SK-N-SH (cell line): Measurements from ENCODE around the gene JAKMIP1.

Experiments used
- CTCF ChIP-seq: fragments of 200-600 bp; sonication (generic); IDR thresholded peaks from 2 replicates; pipeline ENCODE4 v1.6.1; 2017; ENCODE audit warnings: antibody characterized with exemption, mild to moderate bottlenecking, moderate library complexity
- EZH2phosphoT487 ChIP-seq: fragments of 200-600 bp; sonication (generic); IDR thresholded peaks from 2 replicates; pipeline ENCODE4 v1.6.1; 2017; ENCODE audit warnings: low read depth, mixed run types, mild to moderate bottlenecking, antibody characterized with exemption, moderate library complexity, borderline replicate concordance
- GATA2 ChIP-seq: sonication (generic); formaldehyde crosslinking; IDR thresholded peaks from 2 replicates; pipeline ENCODE4 v1.5.0; 2020; ENCODE audit warnings: mild to moderate bottlenecking, missing genetic modification reagents
- JUND ChIP-seq: IDR thresholded peaks from 2 replicates; pipeline ENCODE4 v1.4.0; 2012
- MXI1 ChIP-seq: IDR thresholded peaks from 2 replicates; pipeline ENCODE4 v1.6.1; 2012; ENCODE audit warnings: mild to moderate bottlenecking, low read depth, low read length, improper control_type of control experiment
- PBX3 ChIP-seq: IDR thresholded peaks from 2 replicates; pipeline ENCODE4; 2012
- POLR2AphosphoS5 ChIP-seq: IDR thresholded peaks from 2 replicates; pipeline ENCODE4 v1.6.1; 2012; ENCODE audit warnings: low read depth, low read length
- SIN3A ChIP-seq: IDR thresholded peaks from 2 replicates; pipeline ENCODE4 v1.6.1; 2012; ENCODE audit warnings: low read depth, mild to moderate bottlenecking, low read length, moderate library complexity, borderline replicate concordance
- TCF12 ChIP-seq: IDR thresholded peaks from 2 replicates; pipeline ENCODE4 v1.4.0; 2012
- USF2 ChIP-seq: fragments of 150-350 bp; IDR thresholded peaks from 2 replicates; pipeline ENCODE4 v1.6.1; 2017; ENCODE audit warnings: antibody characterized with exemption, low read length, low read depth, borderline replicate concordance
- TF ChIP-seq, protein P1 (sequence below): IDR thresholded peaks from 2 replicates; pipeline ENCODE4 v1.6.1; 2012; ENCODE audit warnings: mild to moderate bottlenecking, low read depth, low read length, moderate library complexity
- TF ChIP-seq, protein P2 (sequence below): IDR thresholded peaks from 2 replicates; pipeline ENCODE4 v1.4.0; 2012; ENCODE audit warnings: low read depth, borderline replicate concordance

- TF ChIP-seq POLR2AphosphoS5 (no peak), CTCF (no peak), EZH2phosphoT487 (no peak), GATA2 (CRISPR knock-in tag) (no peak), TCF12 (no peak), JUND (no peak), USF2 (no peak), MXI1 (no peak), SIN3A (no peak), PBX3 (no peak)
- TF ChIP-seq, protein P1, sequence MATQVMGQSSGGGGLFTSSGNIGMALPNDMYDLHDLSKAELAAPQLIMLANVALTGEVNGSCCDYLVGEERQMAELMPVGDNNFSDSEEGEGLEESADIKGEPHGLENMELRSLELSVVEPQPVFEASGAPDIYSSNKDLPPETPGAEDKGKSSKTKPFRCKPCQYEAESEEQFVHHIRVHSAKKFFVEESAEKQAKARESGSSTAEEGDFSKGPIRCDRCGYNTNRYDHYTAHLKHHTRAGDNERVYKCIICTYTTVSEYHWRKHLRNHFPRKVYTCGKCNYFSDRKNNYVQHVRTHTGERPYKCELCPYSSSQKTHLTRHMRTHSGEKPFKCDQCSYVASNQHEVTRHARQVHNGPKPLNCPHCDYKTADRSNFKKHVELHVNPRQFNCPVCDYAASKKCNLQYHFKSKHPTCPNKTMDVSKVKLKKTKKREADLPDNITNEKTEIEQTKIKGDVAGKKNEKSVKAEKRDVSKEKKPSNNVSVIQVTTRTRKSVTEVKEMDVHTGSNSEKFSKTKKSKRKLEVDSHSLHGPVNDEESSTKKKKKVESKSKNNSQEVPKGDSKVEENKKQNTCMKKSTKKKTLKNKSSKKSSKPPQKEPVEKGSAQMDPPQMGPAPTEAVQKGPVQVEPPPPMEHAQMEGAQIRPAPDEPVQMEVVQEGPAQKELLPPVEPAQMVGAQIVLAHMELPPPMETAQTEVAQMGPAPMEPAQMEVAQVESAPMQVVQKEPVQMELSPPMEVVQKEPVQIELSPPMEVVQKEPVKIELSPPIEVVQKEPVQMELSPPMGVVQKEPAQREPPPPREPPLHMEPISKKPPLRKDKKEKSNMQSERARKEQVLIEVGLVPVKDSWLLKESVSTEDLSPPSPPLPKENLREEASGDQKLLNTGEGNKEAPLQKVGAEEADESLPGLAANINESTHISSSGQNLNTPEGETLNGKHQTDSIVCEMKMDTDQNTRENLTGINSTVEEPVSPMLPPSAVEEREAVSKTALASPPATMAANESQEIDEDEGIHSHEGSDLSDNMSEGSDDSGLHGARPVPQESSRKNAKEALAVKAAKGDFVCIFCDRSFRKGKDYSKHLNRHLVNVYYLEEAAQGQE: no peak
- TF ChIP-seq, protein P2, sequence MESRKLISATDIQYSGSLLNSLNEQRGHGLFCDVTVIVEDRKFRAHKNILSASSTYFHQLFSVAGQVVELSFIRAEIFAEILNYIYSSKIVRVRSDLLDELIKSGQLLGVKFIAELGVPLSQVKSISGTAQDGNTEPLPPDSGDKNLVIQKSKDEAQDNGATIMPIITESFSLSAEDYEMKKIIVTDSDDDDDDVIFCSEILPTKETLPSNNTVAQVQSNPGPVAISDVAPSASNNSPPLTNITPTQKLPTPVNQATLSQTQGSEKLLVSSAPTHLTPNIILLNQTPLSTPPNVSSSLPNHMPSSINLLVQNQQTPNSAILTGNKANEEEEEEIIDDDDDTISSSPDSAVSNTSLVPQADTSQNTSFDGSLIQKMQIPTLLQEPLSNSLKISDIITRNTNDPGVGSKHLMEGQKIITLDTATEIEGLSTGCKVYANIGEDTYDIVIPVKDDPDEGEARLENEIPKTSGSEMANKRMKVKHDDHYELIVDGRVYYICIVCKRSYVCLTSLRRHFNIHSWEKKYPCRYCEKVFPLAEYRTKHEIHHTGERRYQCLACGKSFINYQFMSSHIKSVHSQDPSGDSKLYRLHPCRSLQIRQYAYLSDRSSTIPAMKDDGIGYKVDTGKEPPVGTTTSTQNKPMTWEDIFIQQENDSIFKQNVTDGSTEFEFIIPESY: no peak
Observed at GRCh38 chr4:6121941-6122340, 78.4 kb downstream of the JAKMIP1 start.
